Measurements from ENCODE around the gene CALHM5. TPM values are rescaled to one million over a fixed set of nuclear protein-coding genes. Genes with fewer than 3 reads are reported as not detected.
A peak's percentile ranks its signal among the peaks of the same experiment; 100 is the strongest.

Gene CALHM5
- total and polyA plus RNA-seq, 11 donors, result 0.76 to 3.0 (median 1.8) TPM

DNA sequence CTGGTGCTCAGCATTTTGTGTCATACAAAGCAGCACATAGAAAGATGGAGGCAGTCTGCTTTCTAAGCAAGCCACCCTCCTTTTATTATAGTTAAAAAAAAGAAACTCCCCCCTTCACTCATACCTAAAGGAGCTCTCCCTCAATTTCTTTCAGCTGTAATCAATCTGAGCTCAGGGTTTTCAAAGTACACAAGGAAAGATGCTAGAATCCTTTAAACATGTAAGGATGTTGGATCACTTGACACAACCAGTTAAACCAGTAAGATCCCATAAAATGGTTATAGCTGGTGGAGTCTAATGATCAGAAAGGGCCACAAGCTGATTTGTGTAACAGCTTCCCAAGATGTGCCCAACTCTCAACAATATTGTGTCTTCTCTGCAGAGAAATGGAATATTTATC lies 42.0 kb downstream of the CALHM5 start, which contains the start of gene CALHM4:
CALHM4 (plus strand) TSS at position 301 of the 400 bp plus-strand sequence; CDS start at position 344, 43 bp downstream.
- TF ChIP-seq, protein P1, sequence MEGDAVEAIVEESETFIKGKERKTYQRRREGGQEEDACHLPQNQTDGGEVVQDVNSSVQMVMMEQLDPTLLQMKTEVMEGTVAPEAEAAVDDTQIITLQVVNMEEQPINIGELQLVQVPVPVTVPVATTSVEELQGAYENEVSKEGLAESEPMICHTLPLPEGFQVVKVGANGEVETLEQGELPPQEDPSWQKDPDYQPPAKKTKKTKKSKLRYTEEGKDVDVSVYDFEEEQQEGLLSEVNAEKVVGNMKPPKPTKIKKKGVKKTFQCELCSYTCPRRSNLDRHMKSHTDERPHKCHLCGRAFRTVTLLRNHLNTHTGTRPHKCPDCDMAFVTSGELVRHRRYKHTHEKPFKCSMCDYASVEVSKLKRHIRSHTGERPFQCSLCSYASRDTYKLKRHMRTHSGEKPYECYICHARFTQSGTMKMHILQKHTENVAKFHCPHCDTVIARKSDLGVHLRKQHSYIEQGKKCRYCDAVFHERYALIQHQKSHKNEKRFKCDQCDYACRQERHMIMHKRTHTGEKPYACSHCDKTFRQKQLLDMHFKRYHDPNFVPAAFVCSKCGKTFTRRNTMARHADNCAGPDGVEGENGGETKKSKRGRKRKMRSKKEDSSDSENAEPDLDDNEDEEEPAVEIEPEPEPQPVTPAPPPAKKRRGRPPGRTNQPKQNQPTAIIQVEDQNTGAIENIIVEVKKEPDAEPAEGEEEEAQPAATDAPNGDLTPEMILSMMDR (IDR thresholded peaks at IDR 0.05), result no peak
- TF ChIP-seq POLR2A (IDR thresholded peaks at IDR 0.05), result no peak

DNA sequence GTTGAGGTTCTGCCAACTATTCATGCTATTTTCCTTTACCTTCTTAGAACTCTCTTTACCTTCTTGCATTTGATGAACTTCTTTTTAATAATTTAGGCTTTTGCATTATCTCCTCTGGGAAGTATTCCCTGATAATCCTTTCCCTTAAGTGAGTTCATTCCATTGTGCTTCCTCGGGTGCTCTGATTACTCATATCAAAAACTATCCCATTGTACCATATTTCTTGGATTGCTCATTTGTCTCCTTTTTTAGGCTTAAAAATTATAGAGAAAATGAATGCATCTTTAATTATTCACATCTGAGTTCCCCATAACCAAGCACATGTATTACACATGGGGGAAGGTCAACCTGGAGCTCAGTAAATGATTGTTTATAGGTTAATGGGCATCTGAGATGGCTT lies 44.6 kb downstream of the CALHM5 start:
- intact Hi-C loops (cut with DNase I), result no loop called here
- no peaks in the 10 kb centered on the region for H3K27me3 ChIP-seq
- no peaks in the 10 kb centered on the region for H3K9me3 ChIP-seq
- peaks cover 0 to 17% (median 7%) of the 10 kb centered on the region in 12 donors for H3K4me1 ChIP-seq
- H3K36me3 ChIP-seq, result no peaks in the 10 kb centered on the region
- TF ChIP-seq, protein P1 (IDR thresholded peaks at IDR 0.05), result no peak
- no peak for TF ChIP-seq POLR2A (IDR thresholded peaks at IDR 0.05)
- DNase-seq (no peak), ATAC-seq (no peak)
- H3K27ac ChIP-seq, result no peak overlapping the region
- H3K4me3 ChIP-seq, result no peak overlapping the region
- 49 to 67% (median 61%) methylated on average over 1 of the region's 1 CpG for WGBS, 4 donors

More for the DNA sequence above, 42.0 kb downstream of the CALHM5 start, which contains the start of gene CALHM4:
- intact Hi-C loops (cut with DNase I), result no loop called here
- Histone ChIP-seq H3K27me3 (no peaks in the 10 kb centered on the region), H3K36me3 (no peaks in the 10 kb centered on the region), H3K27ac (no peak within 1 kb of the TSS), H3K9me3 (no peaks in the 10 kb centered on the region), H3K4me3 (no peak within 1 kb of the TSS), H3K4me1 (peaks cover 0 to 16% (median 4%) of the 10 kb centered on the region in 12 donors)
- ATAC-seq (no peak), DNase-seq (no peak)

DNA sequence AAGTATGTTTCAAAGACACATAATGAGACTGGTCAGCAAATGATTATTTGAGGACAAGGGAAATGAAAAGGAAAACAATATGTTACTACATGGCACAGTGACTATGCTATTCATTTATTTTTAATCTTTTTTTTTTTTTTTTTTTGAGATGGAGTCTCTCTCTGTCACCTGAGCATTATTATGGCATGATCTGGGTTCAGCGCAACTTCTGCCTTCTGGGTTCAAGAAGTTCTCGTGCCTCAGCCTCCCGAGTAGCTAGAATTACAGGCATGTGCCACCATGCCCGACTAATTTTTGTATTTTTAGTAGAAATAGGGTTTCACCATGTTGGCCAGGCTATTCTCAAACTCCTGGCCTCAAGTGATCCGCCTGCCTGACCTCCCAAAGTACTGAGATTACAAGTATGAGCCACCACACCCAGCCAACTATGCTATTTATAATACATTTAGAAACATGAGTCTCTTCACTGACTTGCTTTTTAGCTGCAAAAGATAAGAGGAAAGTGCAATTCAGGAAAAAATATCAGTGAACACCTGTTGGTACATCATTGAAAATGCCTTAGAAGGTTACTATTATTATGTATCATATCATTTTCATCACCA lies 45.5 kb downstream of the CALHM5 start:
- DNase-seq (no peak), ATAC-seq (peak in 1 of 4 donors; percentile 62)
- no peaks in the 10 kb centered on the region for H3K36me3 ChIP-seq
- WGBS, 4 donors, result 65 to 83% (median 71%) methylated on average over 5 of the region's 5 CpGs
- H3K27ac ChIP-seq, result peak overlapping the region in 4 of 12 donors; percentile 4 to 53 (median 10)
- H3K4me3 ChIP-seq, result no peak overlapping the region
- TF ChIP-seq POLR2A (IDR thresholded peaks at IDR 0.05), result no peak
- TF ChIP-seq, protein P1 (IDR thresholded peaks at IDR 0.05), result no peak
- no peaks in the 10 kb centered on the region for H3K9me3 ChIP-seq
- H3K27me3 ChIP-seq, result no peaks in the 10 kb centered on the region
- peaks cover 0 to 19% (median 7%) of the 10 kb centered on the region in 12 donors for H3K4me1 ChIP-seq
- intact Hi-C loops (cut with DNase I), result no loop called here

DNA sequence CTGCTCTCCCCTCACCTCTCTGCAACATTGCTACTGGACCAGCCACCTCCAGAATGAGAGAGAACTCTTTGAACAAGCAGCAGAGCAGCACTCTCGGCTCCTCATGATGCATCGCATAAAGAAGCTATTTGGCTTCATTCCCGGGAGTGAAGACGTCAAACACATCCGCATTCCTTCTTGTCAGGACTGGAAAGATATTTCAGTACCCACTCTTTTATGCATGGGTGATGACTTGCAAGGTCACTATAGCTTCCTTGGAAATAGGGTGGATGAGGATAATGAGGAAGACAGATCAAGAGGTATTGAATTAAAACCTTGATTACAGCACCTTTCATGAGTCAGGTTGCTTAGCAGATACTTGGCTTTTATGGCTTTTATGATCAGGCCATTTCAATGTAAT lies 46.5 kb downstream of the CALHM5 start:
- H3K27ac ChIP-seq, result peak overlapping the region in 6 of 12 donors; percentile 4 to 53 (median 9)
- H3K36me3 ChIP-seq, result no peaks in the 10 kb centered on the region
- H3K4me3 ChIP-seq, result no peak overlapping the region
- 5 to 12% (median 10%) methylated on average over 5 of the region's 5 CpGs for WGBS, 4 donors
- TF ChIP-seq, protein P1 (IDR thresholded peaks at IDR 0.05), result no peak
- TF ChIP-seq POLR2A (IDR thresholded peaks at IDR 0.05), result no peak
- H3K9me3 ChIP-seq, result no peaks in the 10 kb centered on the region
- intact Hi-C loops (cut with DNase I), result loop anchor here in 1 of 10 donors (1.0 kb wide), 1 partner anchor 22 kb away; no protein-coding TSS in a partner anchor
- ATAC-seq (peak; percentile 85 to 92 (median 90)), DNase-seq (peak in 4 of 5 donors; percentile 33 to 68 (median 55))
- peaks cover 0 to 19% (median 7%) of the 10 kb centered on the region in 12 donors for H3K4me1 ChIP-seq
- H3K27me3 ChIP-seq, result no peaks in the 10 kb centered on the region
